HG02970 (cell line): ENCODE data around the gene ACACA.

Experiments used
- ATAC-seq: cut with Tn5 transposase; IDR thresholded peaks from one replicate; pipeline ENCODE4 v1.9.1; 2021; ENCODE audit warnings: mild to moderate bottlenecking, moderate library complexity, moderate number of reproducible peaks; ENCODE audit not compliant: unreplicated experiment, low FRiP score

The ACACA gene

GRCh38 chr17:37246085-37246484 lies 160.6 kb downstream of the ACACA start:
- no peak for ATAC-seq

GRCh38 chr17:37240381-37240780 lies 166.3 kb downstream of the ACACA start:
- ATAC-seq: no peak

GRCh38 chr17:37239690-37240334 lies 166.8 kb downstream of the ACACA start:
- ATAC-seq: no peak

GRCh38 chr17:37234106-37234505 lies 172.5 kb downstream of the ACACA start:
- ATAC-seq: no peak

- ATAC-seq: no peak
These were observed 173.6 kb downstream of the ACACA start for GRCh38 chr17:37233036-37233435.

GRCh38 chr17:37231887-37232286 lies 174.7 kb downstream of the ACACA start:
- no peak for ATAC-seq

GRCh38 chr17:37230633-37231032 lies 176.0 kb downstream of the ACACA start:
- no peak for ATAC-seq

- no peak for ATAC-seq
These were observed 181.2 kb downstream of the ACACA start for GRCh38 chr17:37225465-37225864.

GRCh38 chr17:37221865-37222264 lies 184.8 kb downstream of the ACACA start:
- ATAC-seq: no peak

GRCh38 chr17:37220607-37220953 lies 186.1 kb downstream of the ACACA start:
- ATAC-seq: no peak

- no peak for ATAC-seq
These were observed 186.6 kb downstream of the ACACA start for GRCh38 chr17:37219876-37220606.

GRCh38 chr17:37218849-37219248 lies 187.8 kb downstream of the ACACA start:
- no peak for ATAC-seq

- no peak for ATAC-seq
These were observed 192.2 kb downstream of the ACACA start for GRCh38 chr17:37214416-37214815.

GRCh38 chr17:37213927-37214326 lies 192.7 kb downstream of the ACACA start:
- no peak for ATAC-seq

- no peak for ATAC-seq
These were observed 194.5 kb downstream of the ACACA start for GRCh38 chr17:37212179-37212578.

- no peak for ATAC-seq
These were observed 195.5 kb downstream of the ACACA start for GRCh38 chr17:37211136-37211535.

GRCh38 chr17:37207103-37207502 lies 199.5 kb downstream of the ACACA start:
- ATAC-seq: no peak

- no peak for ATAC-seq
These were observed 200.3 kb downstream of the ACACA start for GRCh38 chr17:37206299-37206698.

GRCh38 chr17:37200497-37200896 lies 206.1 kb downstream of the ACACA start:
- no peak for ATAC-seq

GRCh38 chr17:37197336-37197735 lies 209.3 kb downstream of the ACACA start:
- no peak for ATAC-seq

GRCh38 chr17:37194208-37194607 lies 212.4 kb downstream of the ACACA start:
- no peak for ATAC-seq

GRCh38 chr17:37191219-37191618 lies 215.4 kb downstream of the ACACA start:
- no peak for ATAC-seq
